Calu3 (cell line): ENCODE data around the gene DPF3. TPM values are rescaled to one million over a fixed set of nuclear protein-coding genes. Genes with fewer than 3 reads are reported as not detected.

Experiments used
- BruUV-seq: library from RNA; stranded (reverse); fragments of 400-500 nt; replicated peaks from 2 replicates; lab custom pipeline; 2021; lab: Mats Ljungman, UMichigan
- CTCF ChIA-PET: fragments of 300-600 bp; sonication (Branson Sonifier 250); formaldehyde crosslinking; loops from one replicate; lab custom pipeline; 2022; ENCODE audit warnings: antibody characterized with exemption; lab: Charles Lee
- DNase-seq: peaks from one replicate; pipeline ENCODE4 v3.0.0; 2022
- H3K27ac Mint-ChIP-seq: one replicate; pipeline ENCODE4 v1.8.0; 2022; ENCODE audit warnings: mixed read lengths; ENCODE audit not compliant: unreplicated experiment
- H3K27me3 Mint-ChIP-seq: one replicate; pipeline ENCODE4 v1.8.0; 2022; ENCODE audit warnings: mixed read lengths; ENCODE audit not compliant: unreplicated experiment
- H3K36me3 Mint-ChIP-seq: one replicate; pipeline ENCODE4 v1.8.0; 2022; ENCODE audit warnings: mild to moderate bottlenecking, moderate library complexity, mixed read lengths; ENCODE audit not compliant: insufficient read depth, unreplicated experiment
- H3K4me1 Mint-ChIP-seq: one replicate; pipeline ENCODE4 v1.8.0; 2022; ENCODE audit warnings: mild to moderate bottlenecking, low read depth, mixed read lengths; ENCODE audit not compliant: unreplicated experiment
- H3K4me3 Mint-ChIP-seq: one replicate; pipeline ENCODE4 v1.8.0; 2022; ENCODE audit warnings: mild to moderate bottlenecking, low read depth, moderate library complexity, mixed read lengths; ENCODE audit not compliant: unreplicated experiment
- H3K9me3 Mint-ChIP-seq: one replicate; pipeline ENCODE4 v1.8.0; 2022; ENCODE audit warnings: low read depth, mixed read lengths; ENCODE audit not compliant: unreplicated experiment
- intact Hi-C: fragments of 100-400 bp; cut with micrococcal nuclease; formaldehyde crosslinking; loops from one replicate; pipeline ENCODE4 v1.10.0; 2022; ENCODE audit not compliant: unreplicated experiment
- total RNA-seq: library from RNA; stranded (reverse); gene quantifications from 2 replicates; pipeline ENCODE4 v1.2.3, GENCODE V29; 2022
- TF ChIP-seq, protein P1 (sequence below): fragments of 200-600 bp; IDR thresholded peaks from one replicate; pipeline ENCODE4 v1.8.0; 2022; ENCODE audit warnings: antibody characterized with exemption; ENCODE audit not compliant: unreplicated experiment

Gene DPF3
- total RNA-seq, 1 experiment from 2014 or later, result 9.6 TPM

DNA sequence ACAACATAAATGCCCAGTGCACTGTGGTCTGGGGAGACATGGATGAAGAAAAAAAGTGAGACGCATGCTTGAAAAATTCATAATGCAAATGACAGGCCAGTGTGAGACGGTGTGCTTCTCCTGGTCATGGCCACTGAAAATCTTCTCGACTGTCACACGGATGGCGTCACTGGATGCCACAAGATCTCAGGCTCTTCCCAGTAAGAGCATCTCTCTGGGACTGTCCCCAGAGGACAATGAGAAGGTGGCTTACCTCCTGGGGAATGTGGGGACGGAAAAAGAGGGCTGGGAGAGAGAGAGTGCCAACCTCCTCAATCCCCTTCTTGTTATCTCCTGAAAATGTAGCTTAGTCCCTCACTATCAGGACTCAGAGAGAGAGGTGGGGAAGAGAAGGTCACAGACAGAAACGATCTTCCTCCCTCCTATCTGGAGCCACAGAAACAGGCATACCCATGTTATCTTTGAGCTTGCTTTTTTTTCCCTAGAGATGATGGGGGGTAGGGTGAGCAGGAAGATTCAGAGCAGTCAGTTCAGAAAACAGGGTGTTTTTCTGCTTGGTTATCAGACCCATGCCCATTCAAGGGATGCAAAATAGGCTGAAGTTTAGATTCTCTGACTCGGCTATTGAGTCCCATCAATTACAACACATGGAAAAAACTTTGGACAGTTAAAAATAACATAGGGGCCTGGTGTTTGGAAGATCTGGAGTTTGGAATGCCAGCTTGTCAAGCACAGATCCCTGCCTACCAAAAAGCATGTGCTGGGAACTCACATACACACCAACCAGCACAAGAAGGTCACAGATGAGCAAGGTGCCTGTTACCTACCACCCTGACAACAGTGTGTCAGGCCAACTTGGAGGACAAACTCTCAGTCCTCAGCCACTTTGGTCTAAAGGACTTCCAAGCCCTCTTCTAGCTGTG is 24.2 kb downstream of the DPF3 start:
- peaks cover 13% of the 10 kb centered on the region for H3K27me3 Mint-ChIP-seq
- no peaks in the 10 kb centered on the region for H3K9me3 Mint-ChIP-seq
- intact Hi-C loops, result no loop called here
- DNase-seq, result no peak
- H3K4me1 Mint-ChIP-seq, result no peaks in the 10 kb centered on the region
- no peak overlapping the region for H3K4me3 Mint-ChIP-seq
- no peak overlapping the region for H3K27ac Mint-ChIP-seq
- no TSS peak for BruUV-seq
- no peaks in the 10 kb centered on the region for H3K36me3 Mint-ChIP-seq
- TF ChIP-seq, protein P1, sequence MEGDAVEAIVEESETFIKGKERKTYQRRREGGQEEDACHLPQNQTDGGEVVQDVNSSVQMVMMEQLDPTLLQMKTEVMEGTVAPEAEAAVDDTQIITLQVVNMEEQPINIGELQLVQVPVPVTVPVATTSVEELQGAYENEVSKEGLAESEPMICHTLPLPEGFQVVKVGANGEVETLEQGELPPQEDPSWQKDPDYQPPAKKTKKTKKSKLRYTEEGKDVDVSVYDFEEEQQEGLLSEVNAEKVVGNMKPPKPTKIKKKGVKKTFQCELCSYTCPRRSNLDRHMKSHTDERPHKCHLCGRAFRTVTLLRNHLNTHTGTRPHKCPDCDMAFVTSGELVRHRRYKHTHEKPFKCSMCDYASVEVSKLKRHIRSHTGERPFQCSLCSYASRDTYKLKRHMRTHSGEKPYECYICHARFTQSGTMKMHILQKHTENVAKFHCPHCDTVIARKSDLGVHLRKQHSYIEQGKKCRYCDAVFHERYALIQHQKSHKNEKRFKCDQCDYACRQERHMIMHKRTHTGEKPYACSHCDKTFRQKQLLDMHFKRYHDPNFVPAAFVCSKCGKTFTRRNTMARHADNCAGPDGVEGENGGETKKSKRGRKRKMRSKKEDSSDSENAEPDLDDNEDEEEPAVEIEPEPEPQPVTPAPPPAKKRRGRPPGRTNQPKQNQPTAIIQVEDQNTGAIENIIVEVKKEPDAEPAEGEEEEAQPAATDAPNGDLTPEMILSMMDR, result no peak
- CTCF ChIA-PET, result no interaction called here

DNA sequence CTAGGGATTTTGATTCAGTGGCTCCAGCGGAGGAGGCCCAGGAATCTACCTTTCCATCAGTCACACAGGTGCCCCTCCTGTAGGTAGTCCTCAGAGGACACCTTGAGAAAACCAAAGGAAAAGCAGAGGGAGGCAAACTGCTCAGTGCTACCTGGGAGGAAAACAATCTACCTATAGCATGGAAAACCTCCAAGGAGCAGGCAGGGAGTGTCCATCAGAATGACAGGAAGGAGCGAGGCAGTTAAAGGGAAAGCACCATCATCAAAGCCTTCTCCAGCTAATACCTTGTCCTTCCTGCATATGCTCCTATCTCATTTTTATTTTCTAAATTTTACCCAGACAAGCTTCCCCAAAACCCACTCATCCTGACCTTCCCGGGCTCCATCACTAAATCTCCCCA is 25.4 kb downstream of the DPF3 start:
- no peaks in the 10 kb centered on the region for H3K36me3 Mint-ChIP-seq
- DNase-seq, result no peak
- H3K27ac Mint-ChIP-seq, result no peak overlapping the region
- H3K27me3 Mint-ChIP-seq, result peaks cover 13% of the 10 kb centered on the region
- H3K4me3 Mint-ChIP-seq, result no peak overlapping the region
- CTCF ChIA-PET, result no interaction called here
- no TSS peak for BruUV-seq
- intact Hi-C loops, result no loop called here
- no peaks in the 10 kb centered on the region for H3K9me3 Mint-ChIP-seq
- H3K4me1 Mint-ChIP-seq, result no peaks in the 10 kb centered on the region
- TF ChIP-seq, protein P1, result no peak

DNA sequence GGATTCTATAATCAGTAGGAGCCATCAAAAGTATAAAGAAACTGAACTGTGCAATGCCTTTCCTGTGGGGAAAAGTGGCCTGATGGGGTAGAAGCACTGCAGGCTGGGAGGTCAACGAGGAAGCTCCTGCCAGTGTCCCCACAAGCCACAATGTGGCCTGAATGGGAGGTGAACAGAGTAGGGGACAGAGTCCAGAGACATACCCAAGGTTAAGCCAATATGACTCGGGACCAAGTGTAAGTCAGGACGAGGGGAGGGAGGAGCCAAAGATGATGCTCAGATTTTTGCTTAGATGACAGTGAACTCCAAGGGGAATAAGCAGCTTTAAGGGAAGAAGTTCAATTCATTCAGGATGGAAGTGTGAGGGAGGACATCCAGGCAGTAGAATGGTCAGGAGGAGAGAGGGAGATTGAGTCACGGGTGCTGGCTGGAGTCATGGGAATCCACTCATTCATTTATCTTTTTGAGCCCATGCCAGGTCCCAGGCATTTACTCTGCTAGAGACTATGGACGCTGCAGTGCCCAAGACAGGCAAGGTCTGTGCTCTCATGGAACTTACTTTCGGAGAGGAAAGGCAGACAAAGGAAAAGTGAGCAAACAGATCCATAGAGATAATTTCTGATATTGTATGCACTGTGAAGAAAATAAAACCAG is 29.1 kb downstream of the DPF3 start:
- peaks cover 5% of the 10 kb centered on the region for H3K9me3 Mint-ChIP-seq
- peaks cover 29% of the 10 kb centered on the region for H3K27me3 Mint-ChIP-seq
- BruUV-seq, result no TSS peak
- CTCF ChIA-PET, result no interaction called here
- intact Hi-C loops, result no loop called here
- no peak overlapping the region for H3K27ac Mint-ChIP-seq
- no peaks in the 10 kb centered on the region for H3K36me3 Mint-ChIP-seq
- H3K4me3 Mint-ChIP-seq, result no peak overlapping the region
- peaks cover 13% of the 10 kb centered on the region for H3K4me1 Mint-ChIP-seq
- TF ChIP-seq, protein P1, result no peak
- no peak for DNase-seq

DNA sequence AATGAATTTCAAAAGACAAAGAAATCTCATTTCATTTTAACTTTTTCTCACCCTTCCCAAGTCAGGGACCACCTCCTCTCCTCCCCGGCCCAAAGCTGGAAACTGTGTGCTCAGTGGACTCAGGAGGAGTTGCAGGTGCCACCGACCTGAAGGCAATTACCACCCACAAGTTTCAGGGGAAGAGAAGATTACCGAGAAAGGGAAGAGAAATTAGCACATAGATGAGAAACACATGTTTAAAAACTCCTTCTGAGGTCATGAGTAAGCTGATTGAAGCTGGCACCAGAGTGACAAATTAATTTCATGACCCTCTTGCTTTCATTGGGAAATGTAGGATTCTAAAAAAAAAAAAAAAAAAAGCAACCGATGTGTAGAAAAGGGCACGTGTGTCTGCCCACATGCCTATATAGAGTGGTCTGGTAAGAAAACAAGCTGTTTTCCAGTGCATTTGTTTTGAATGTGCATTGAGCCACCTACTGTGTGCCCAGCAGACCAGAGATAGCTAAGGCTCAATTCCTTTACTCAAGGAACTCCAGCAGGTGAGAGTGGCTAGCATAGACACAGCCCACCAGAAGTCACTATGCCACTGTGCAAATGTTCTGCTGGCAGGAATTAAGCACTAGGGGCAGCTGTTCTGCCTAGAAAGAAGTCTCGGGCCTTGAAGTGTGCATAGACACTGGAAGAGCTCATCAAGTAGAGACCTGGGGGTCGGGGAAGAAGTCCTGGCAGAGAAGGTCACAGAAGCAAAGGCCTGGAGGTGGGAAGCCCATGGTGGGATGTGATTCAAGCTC is 30.5 kb downstream of the DPF3 start:
- TF ChIP-seq, protein P1, result no peak
- BruUV-seq, result no TSS peak
- no peaks in the 10 kb centered on the region for H3K36me3 Mint-ChIP-seq
- DNase-seq, result no peak
- peaks cover 13% of the 10 kb centered on the region for H3K4me1 Mint-ChIP-seq
- no peak overlapping the region for H3K27ac Mint-ChIP-seq
- H3K27me3 Mint-ChIP-seq, result peaks cover 16% of the 10 kb centered on the region
- no peak overlapping the region for H3K4me3 Mint-ChIP-seq
- intact Hi-C loops, result no loop called here
- CTCF ChIA-PET, result interaction anchor here (0.6 kb wide), 2 partner anchors 50 to 296 kb away, joined by 3 to 6 read pairs; no protein-coding TSS in a partner anchor
- peaks cover 5% of the 10 kb centered on the region for H3K9me3 Mint-ChIP-seq
